IPS DF 6.9 (cell line): Measurements from ENCODE around the gene JSRP1.

Source experiments
- DNase-seq: peaks from one replicate; pipeline ENCODE4 v3.0.0-alpha.2; 2013; ENCODE audit warnings: low read depth, low spot score
- H3K27ac ChIP-seq: one replicate; pipeline ENCODE4 v1.5.1; 2013; ENCODE audit warnings: low read length, control low read depth
- H3K27me3 ChIP-seq: 2 replicates; pipeline ENCODE4 v1.6.1; 2013; ENCODE audit warnings: mild to moderate bottlenecking, low read length; ENCODE audit not compliant: control insufficient read depth, insufficient read depth
- H3K36me3 ChIP-seq: 2 replicates; pipeline ENCODE4 v1.6.1; 2013; ENCODE audit warnings: low read length; ENCODE audit not compliant: control insufficient read depth, insufficient read depth
- H3K4me1 ChIP-seq: 2 replicates; pipeline ENCODE4 v1.6.1; 2013; ENCODE audit warnings: low read length; ENCODE audit not compliant: control insufficient read depth, insufficient read depth
- H3K4me3 ChIP-seq: 2 replicates; pipeline ENCODE4 v1.5.1; 2013; ENCODE audit warnings: mild to moderate bottlenecking, low read length
- H3K9me3 ChIP-seq: 2 replicates; pipeline ENCODE4 v1.6.1; 2013; ENCODE audit warnings: low read length, inconsistent platforms; ENCODE audit not compliant: control insufficient read depth, insufficient read depth
- WGBS: extraction: QIAGEN DNeasy Blood & Tissue Kit; methylation state at CpG from one replicate; pipeline ENCODE4 v1.1.7; 2013; ENCODE audit warnings: mixed read lengths, missing lambda C conversion rate; ENCODE audit not compliant: insufficient read length, insufficient coverage; 5-methylcytosine and 5-hydroxymethylcytosine counted together

JSRP1 gene, protein sequence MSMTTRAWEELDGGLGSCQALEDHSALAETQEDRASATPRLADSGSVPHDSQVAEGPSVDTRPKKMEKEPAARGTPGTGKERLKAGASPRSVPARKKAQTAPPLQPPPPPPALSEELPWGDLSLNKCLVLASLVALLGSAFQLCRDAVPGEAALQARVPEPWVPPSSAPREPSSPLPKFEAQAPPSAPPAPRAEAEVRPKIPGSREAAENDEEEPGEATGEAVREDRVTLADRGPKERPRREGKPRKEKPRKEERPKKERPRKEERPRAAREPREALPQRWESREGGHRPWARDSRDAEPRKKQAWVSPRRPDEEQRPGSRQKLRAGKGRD

DNA sequence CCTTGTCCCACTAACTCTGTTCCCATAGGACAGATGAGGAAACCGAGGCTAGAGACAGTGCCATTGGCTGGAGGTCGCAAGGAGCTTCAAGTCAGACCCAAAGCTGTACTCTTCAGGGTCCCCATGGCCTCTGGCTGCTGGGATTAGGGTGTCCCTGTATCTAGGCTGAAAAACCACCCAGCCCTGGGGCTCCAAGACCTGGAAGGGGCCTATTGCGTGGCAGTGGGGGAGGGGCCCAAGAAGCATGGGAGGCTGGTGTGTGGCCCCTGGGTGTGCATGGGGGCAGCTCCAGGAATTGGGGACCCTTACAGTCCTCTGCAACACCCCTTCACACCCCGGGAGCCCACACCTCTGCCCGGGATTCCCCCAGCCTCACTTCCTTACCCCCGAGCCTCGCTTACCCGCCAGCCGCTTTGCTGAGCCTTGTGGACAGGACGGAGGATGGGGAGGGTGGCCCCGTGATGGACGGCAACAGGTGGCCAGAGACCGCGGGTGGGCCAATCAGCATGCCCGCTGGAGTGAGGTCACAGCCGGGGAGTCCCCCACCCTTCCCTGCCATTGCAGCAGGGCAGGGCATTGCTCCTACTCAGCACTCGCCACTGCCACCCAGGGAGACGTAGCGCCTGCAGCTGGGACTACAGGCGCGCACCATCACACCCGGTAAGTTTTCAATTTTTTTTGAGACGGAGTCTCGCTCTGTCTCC is at the start of gene JSRP1:
Gene JSRP1, minus strand, starts transcription at position 436 of the 704 bp plus-strand sequence. CDS start 1,103 bp downstream, outside the sequence.
- no CpG with 5 or more reads among the region's 24 CpGs for WGBS
- H3K27me3 ChIP-seq: peaks cover 27% of the 10 kb centered on the region; the same call in 1 of the 2 replicates
- no peak within 1 kb of the TSS for H3K27ac ChIP-seq
- no peaks in the 10 kb centered on the region for H3K9me3 ChIP-seq
- no peak for DNase-seq
- no peak within 1 kb of the TSS for H3K4me3 ChIP-seq
- H3K36me3 ChIP-seq: no peaks in the 10 kb centered on the region
- peaks cover 11% of the 10 kb centered on the region for H3K4me1 ChIP-seq

DNA sequence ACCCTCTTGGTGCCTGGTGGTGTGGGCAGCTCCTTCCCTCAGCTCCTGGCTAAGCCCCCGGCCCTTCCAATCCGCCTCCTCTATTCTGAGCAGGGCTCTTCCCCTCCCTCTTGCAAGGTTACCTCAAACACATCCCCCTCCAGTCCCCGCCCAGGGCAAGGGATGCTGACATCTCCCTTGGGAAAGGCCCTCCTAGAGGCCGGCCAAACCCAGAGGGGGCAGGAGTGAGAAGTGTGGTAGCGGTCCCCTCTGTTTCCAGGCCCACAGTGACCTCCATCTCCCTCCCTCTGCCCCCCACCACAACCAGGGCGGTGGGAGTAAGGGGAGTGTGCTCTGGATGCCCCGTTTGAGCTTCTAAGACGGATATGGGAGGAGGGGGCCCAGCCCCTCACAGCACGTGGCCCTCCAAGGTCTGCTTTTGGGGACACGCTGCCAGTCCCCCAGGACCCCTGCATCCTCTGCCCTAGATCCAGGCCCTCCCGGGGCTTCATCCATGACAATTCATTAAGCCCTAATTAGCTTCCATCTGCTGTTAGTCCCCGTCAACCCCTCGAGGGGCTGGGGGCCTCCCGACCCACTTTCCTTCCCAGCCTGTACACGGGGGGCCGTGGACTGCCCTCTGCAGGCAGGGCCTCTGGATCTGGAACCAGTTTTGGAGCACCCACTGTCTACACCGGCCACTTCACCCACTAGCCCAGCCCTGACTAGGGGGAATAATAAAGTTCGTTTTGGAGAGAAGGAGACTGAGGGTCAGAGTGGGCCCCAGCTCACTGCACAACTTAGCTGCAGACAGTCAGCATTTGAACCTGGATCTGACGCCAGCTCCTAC is 49.4 kb upstream of the JSRP1 start:
- peaks cover 4% of the 10 kb centered on the region for H3K27me3 ChIP-seq
- no peaks in the 10 kb centered on the region; the same call in 1 of the 2 replicates for H3K36me3 ChIP-seq
- no peaks in the 10 kb centered on the region for H3K9me3 ChIP-seq
- no peak overlapping the region for H3K4me3 ChIP-seq
- H3K4me1 ChIP-seq: peaks cover 8% of the 10 kb centered on the region
- DNase-seq: no peak
- no peak overlapping the region for H3K27ac ChIP-seq
- no CpG with 5 or more reads among the region's 19 CpGs for WGBS

DNA sequence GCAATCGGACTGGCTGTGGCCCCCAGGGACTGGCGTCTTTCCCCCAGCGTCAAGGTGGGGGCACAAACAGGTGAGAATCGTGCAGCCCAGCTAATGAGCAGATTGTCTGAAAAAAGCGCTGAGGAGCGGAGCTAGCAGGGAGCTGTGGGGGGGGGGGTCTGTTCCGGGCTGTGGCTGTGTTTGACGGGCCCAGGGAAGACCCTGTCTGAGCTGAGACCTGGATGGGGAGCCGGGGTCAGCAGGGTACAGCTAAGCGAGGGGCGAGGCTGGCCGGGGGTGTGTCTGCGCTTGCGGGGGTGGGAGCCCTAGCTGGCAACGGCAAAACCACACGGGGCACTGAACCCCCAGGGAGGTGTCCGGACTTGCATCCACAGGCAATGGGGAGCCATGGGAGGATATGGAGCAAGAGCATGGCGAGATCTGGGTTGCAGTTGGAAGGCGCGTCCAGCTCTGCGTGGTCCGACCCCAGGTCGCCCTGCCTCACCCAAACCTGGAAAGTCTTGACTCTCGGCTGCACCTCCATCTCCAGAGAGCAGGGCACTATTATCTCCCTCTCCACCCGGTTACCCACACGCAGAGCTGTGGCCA is 47.1 kb upstream of the JSRP1 start:
- no peak overlapping the region for H3K27ac ChIP-seq
- no peaks in the 10 kb centered on the region; the same call in 1 of the 2 replicates for H3K36me3 ChIP-seq
- no peak overlapping the region for H3K4me3 ChIP-seq
- WGBS: no CpG with 5 or more reads among the region's 26 CpGs
- peaks cover 7% of the 10 kb centered on the region for H3K4me1 ChIP-seq
- H3K27me3 ChIP-seq: peaks cover 3% of the 10 kb centered on the region
- no peaks in the 10 kb centered on the region for H3K9me3 ChIP-seq
- DNase-seq: no peak

DNA sequence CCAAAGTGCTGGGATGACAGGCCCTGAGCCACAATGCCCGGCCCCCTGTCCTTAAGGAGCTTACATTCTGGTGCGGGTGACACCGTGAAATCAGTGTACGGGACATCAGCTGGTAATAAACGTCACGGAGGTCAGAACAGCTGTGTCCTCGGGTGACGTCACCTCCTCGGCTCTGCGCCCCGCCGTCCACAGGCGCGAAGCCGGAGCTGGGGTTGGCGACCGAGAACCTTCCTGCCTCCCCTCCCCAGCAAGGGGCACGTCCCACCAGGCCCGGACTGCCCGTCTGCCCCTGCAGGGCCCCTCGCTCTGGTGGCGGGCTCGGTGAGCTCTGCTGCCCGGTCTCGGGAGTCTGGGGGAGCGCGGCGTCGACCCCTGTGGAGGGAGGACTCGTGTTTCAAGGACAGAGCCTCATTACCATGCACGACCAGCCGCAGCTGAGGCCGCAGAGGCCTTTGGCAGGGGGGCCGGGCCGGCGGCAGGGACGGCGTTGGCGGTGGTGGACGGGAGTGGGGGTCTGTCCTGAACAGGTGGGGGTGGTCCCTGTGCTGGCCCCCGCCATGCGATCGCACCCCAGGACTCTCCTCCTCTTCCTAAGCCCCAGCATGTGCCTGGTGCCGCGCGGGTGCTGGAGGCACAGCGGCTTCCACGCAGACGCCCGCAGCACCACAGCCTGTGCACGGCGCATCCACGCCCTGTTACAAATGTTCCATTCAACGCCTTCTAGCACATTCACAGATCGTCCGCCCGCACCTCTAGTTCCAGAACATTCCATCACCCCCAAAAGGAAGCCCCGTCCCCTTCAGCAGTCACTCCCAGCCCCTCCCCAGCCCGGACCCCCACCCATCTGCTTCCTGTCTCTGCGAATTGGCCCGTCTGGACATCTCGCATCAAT is 46.3 kb upstream of the JSRP1 start:
- no peaks in the 10 kb centered on the region for H3K9me3 ChIP-seq
- peaks cover 1% of the 10 kb centered on the region; the same call in 1 of the 2 replicates for H3K27me3 ChIP-seq
- no peak for DNase-seq
- no peak overlapping the region; the same call in 1 of the 2 replicates for H3K4me3 ChIP-seq
- no CpG with 5 or more reads among the region's 62 CpGs for WGBS
- H3K27ac ChIP-seq: no peak overlapping the region
- no peaks in the 10 kb centered on the region; the same call in 1 of the 2 replicates for H3K36me3 ChIP-seq
- peaks cover 6% of the 10 kb centered on the region; the same call in 1 of the 2 replicates for H3K4me1 ChIP-seq

DNA sequence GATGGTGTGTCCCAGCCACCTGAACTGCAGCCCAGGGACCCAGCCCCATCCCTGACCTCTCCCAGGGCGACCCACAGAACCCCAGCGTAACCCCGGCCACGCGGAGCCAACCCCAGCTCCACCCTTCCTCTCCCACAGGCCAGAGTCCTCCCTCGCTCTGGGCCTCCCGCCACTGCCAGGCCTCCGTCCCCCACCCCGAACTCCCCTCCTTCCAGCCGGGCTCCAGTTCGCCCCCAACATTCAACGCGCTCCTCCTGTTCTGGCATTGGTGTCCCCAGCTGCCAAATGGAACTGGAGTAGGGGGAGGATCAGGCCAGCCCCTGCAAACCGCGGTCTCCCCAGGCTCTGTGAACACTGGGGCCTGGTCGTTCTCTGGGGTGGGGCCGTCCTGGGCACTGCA is 44.3 kb upstream of the JSRP1 start:
- WGBS: no CpG with 5 or more reads among the region's 17 CpGs
- Histone ChIP-seq H3K9me3 (no peaks in the 10 kb centered on the region), H3K27me3 (peaks cover 1% of the 10 kb centered on the region; the same call in 1 of the 2 replicates), H3K27ac (no peak overlapping the region), H3K36me3 (no peaks in the 10 kb centered on the region), H3K4me1 (peaks cover 6% of the 10 kb centered on the region; the same call in 1 of the 2 replicates), H3K4me3 (no peak overlapping the region)
- DNase-seq: no peak

DNA sequence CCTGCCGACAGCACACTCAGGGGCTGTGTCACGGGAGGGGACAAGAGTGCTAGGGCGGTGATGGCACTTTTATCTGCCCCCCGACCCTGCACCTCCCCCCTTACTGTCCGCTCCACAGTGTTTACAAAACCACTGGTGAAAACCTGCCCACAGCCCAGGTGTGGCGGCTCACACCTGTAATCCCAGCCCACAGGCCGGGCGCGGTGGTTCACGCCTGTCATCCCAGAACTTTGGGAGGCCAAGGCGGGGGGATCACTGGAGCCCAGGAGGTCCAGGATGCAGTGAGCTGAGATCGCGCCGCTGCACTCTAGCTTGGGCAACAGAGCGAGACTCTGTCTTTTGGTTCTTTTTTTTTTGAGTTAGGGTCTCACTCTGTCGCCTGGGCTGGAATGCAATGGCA is 39.9 kb upstream of the JSRP1 start:
- peaks cover 13% of the 10 kb centered on the region; the same call in 1 of the 2 replicates for H3K27me3 ChIP-seq
- H3K36me3 ChIP-seq: no peaks in the 10 kb centered on the region
- H3K27ac ChIP-seq: no peak overlapping the region
- H3K9me3 ChIP-seq: no peaks in the 10 kb centered on the region
- no peak for DNase-seq
- H3K4me1 ChIP-seq: peaks cover under 1% of the 10 kb centered on the region; the same call in 1 of the 2 replicates
- WGBS: no CpG with 5 or more reads among the region's 16 CpGs
- H3K4me3 ChIP-seq: no peak overlapping the region

DNA sequence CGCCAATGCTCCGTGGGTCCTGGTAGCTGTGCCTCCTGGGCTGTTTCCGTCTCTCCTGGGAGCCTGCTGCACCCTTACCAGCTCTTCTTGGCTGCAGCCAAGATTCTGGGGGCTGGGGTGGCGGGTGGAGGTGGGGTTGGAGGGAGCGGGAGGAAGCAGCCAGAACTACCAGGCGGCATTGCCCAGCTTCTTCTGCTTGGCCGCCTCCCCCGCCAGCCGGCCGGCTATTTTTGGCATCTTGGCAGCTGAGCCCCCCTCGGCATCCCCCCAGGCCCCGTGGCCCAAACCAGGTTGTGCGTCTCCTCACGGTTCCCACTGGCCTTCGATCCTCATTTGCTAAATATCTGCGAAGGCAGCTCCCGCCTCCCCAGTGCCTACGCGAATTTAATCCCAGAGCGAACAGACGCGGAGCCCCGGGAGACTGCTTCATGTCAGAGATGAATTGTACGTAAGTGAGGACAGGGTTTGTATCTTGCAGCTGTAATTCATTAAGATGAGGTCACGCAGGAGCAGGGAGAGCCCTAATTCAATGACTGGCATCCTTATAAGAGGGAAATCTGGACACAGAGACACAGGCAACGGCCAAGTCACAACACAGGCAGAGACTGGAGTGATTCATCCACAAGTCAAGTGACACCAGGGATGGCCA is 38.6 kb upstream of the JSRP1 start:
- Histone ChIP-seq H3K27ac (no peak overlapping the region), H3K9me3 (no peaks in the 10 kb centered on the region), H3K36me3 (no peaks in the 10 kb centered on the region), H3K4me1 (peaks cover 4% of the 10 kb centered on the region; the same call in 1 of the 2 replicates), H3K27me3 (peaks cover 26% of the 10 kb centered on the region; the same call in 1 of the 2 replicates), H3K4me3 (no peak overlapping the region)
- DNase-seq: no peak
- no CpG with 5 or more reads among the region's 26 CpGs for WGBS

DNA sequence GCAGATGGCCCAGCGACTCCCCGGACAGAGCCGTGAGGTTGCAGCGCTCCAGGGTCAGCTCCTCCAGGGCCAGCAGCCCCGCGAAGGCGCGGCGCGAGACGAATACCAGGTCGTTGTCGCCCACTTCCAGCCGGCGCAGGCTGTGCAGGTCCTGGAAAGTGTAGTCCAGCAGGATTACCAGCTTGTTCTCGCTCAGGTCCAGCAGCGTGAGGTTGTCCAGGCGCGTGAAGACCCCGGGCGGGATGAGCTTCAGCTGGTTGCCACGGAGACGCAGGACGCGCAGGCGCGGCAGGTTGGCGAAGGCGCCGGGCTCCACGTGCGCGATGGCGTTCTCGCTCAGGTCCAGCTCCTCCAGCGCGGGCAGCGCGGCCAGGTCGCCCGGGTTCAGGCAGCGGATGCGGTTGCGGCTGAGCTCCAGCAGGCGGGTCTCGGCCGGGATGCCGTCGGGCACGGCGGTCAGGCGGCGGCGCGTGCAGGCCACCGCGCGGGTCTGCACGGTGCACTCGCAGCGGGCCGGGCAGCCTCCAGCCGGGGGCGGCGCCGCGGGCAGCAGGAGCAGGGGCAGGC is 35.1 kb upstream of the JSRP1 start:
- H3K4me3 ChIP-seq: peak overlapping the region; percentile 22; the same call in 1 of the 2 replicates
- DNase-seq: no peak
- H3K4me1 ChIP-seq: peaks cover 4% of the 10 kb centered on the region; the same call in 1 of the 2 replicates
- no peaks in the 10 kb centered on the region for H3K9me3 ChIP-seq
- no CpG with 5 or more reads among the region's 67 CpGs for WGBS
- no peaks in the 10 kb centered on the region for H3K36me3 ChIP-seq
- no peak overlapping the region for H3K27ac ChIP-seq
- peaks cover 40% of the 10 kb centered on the region for H3K27me3 ChIP-seq
